ENCODE data around the gene CCDC81.

The CCDC81 gene

GRCh38 chr11:86440843-86441242 lies 66.2 kb downstream of the CCDC81 start:
- Histone ChIP-seq H3K4me3 (ENCODE audit: low read length) (no peak overlapping the region), H3K36me3 (ENCODE audit: insufficient read depth, low read length) (no peaks in the 10 kb centered on the region), H3K27me3 (ENCODE audit: insufficient read depth, low read length) (no peaks in the 10 kb centered on the region), H3K9ac (ENCODE audit: low read depth, low read length) (no peak overlapping the region), H3K4me1 (ENCODE audit: insufficient read depth, low read length) (no peaks in the 10 kb centered on the region), H3K27ac (ENCODE audit: low read depth, low read length) (no peak overlapping the region), H3K9me3 (ENCODE audit: insufficient read depth, low read depth, low read length) (no peaks in the 10 kb centered on the region)
- 98% methylated on average over 2 of the region's 2 CpGs for WGBS

GRCh38 chr11:86442420-86442819 lies 67.7 kb downstream of the CCDC81 start:
- H3K4me1 ChIP-seq (ENCODE audit: insufficient read depth, low read length) = no peaks in the 10 kb centered on the region
- WGBS = 88% methylated on average over 2 of the region's 2 CpGs
- no peaks in the 10 kb centered on the region for H3K9me3 ChIP-seq (ENCODE audit: insufficient read depth, low read depth, low read length)
- no peaks in the 10 kb centered on the region for H3K27me3 ChIP-seq (ENCODE audit: insufficient read depth, low read length)
- H3K9ac ChIP-seq (ENCODE audit: low read depth, low read length) = no peak overlapping the region
- no peaks in the 10 kb centered on the region for H3K36me3 ChIP-seq (ENCODE audit: insufficient read depth, low read length)
- H3K27ac ChIP-seq (ENCODE audit: low read depth, low read length) = no peak overlapping the region
- no peak overlapping the region for H3K4me3 ChIP-seq (ENCODE audit: low read length)

- 88% methylated on average over 5 of the region's 5 CpGs for WGBS
- Histone ChIP-seq H3K27me3 (ENCODE audit: insufficient read depth, low read length) (no peaks in the 10 kb centered on the region), H3K27ac (ENCODE audit: low read depth, low read length) (no peak overlapping the region), H3K4me1 (ENCODE audit: insufficient read depth, low read length) (no peaks in the 10 kb centered on the region), H3K4me3 (ENCODE audit: low read length) (no peak overlapping the region), H3K36me3 (ENCODE audit: insufficient read depth, low read length) (no peaks in the 10 kb centered on the region), H3K9ac (ENCODE audit: low read depth, low read length) (no peak overlapping the region), H3K9me3 (ENCODE audit: insufficient read depth, low read depth, low read length) (no peaks in the 10 kb centered on the region)
Observed at GRCh38 chr11:86442827-86443226, 68.1 kb downstream of the CCDC81 start.

DNA sequence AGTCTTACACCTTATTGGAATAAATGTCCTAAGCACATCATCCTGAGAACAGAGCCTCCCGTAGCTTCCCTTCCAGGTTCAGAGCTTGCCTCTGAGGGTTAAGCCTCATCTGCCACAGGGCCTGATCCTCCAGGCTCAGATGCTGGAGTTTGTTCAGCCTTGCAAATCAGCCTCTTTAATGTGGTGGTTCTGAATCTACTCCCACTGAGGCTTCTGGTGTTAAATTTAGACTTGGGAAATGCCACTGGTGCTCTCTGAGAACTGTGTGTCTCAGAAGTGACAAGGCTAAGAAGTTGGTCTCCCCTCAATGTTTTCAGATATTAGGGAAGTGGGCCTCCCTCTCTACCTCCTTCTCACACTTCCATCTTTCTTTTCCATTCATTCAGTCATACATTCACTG lies 68.7 kb downstream of the CCDC81 start:
- Histone ChIP-seq H3K9ac (ENCODE audit: low read depth, low read length) (no peak overlapping the region), H3K4me3 (ENCODE audit: low read length) (no peak overlapping the region), H3K4me1 (ENCODE audit: insufficient read depth, low read length) (no peaks in the 10 kb centered on the region), H3K27me3 (ENCODE audit: insufficient read depth, low read length) (no peaks in the 10 kb centered on the region), H3K9me3 (ENCODE audit: insufficient read depth, low read depth, low read length) (no peaks in the 10 kb centered on the region), H3K27ac (ENCODE audit: low read depth, low read length) (no peak overlapping the region), H3K36me3 (ENCODE audit: insufficient read depth, low read length) (no peaks in the 10 kb centered on the region)
- 0% methylated on average over 1 of the region's 1 CpG for WGBS

GRCh38 chr11:86444981-86445380 lies 70.3 kb downstream of the CCDC81 start:
- H3K4me1 ChIP-seq (ENCODE audit: insufficient read depth, low read length) = no peaks in the 10 kb centered on the region
- no peaks in the 10 kb centered on the region for H3K9me3 ChIP-seq (ENCODE audit: insufficient read depth, low read depth, low read length)
- 88% methylated on average over 1 of the region's 1 CpG for WGBS
- H3K4me3 ChIP-seq (ENCODE audit: low read length) = no peak overlapping the region
- H3K27ac ChIP-seq (ENCODE audit: low read depth, low read length) = no peak overlapping the region
- no peaks in the 10 kb centered on the region for H3K27me3 ChIP-seq (ENCODE audit: insufficient read depth, low read length)
- H3K9ac ChIP-seq (ENCODE audit: low read depth, low read length) = no peak overlapping the region
- H3K36me3 ChIP-seq (ENCODE audit: insufficient read depth, low read length) = no peaks in the 10 kb centered on the region

DNA sequence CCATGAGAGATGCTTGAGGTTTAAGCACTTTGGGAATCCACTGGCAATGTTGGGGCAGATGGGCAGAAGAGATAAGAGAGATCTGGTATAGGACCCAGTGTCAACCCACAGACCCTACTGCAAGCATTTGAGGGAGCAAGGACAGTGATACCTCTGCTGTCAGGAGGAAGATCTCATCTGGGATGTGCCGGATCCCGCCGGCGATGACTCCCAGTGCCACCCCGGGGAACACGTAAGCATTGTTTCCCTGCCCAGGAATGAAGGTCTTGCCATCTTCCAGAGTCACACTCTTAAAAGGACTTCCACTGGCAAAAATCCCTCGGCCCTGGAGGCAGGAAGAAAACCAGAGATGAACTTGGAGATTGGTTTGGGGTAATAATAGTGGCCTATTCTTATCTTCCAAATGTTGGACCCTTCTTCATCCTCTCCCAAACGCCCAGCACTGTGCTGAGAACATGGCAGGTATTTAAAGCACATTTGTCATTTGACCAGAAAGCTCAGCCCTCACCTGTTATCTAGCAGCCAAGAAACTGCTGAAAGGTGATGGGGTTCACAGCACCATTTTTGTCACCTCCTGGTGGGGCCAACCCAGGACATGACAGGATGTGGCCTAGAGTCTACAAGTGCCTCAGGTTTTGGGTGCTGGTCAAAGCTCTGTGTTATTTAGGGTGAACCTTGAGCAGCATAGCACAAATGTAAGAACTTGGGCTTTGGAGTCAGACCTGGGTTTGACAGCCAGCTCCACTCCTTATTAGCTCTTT lies 71.7 kb downstream of the CCDC81 start:
- Histone ChIP-seq H3K36me3 (ENCODE audit: insufficient read depth, low read length) (no peaks in the 10 kb centered on the region), H3K9ac (ENCODE audit: low read depth, low read length) (no peak overlapping the region), H3K27me3 (ENCODE audit: insufficient read depth, low read length) (no peaks in the 10 kb centered on the region), H3K27ac (ENCODE audit: low read depth, low read length) (no peak overlapping the region), H3K4me3 (ENCODE audit: low read length) (no peak overlapping the region), H3K9me3 (ENCODE audit: insufficient read depth, low read depth, low read length) (no peaks in the 10 kb centered on the region), H3K4me1 (ENCODE audit: insufficient read depth, low read length) (no peaks in the 10 kb centered on the region)
- 94% methylated on average over 8 of the region's 8 CpGs for WGBS

- H3K27me3 ChIP-seq (ENCODE audit: insufficient read depth, low read length) = no peaks in the 10 kb centered on the region
- no peak overlapping the region for H3K27ac ChIP-seq (ENCODE audit: low read depth, low read length)
- no peaks in the 10 kb centered on the region for H3K36me3 ChIP-seq (ENCODE audit: insufficient read depth, low read length)
- no peaks in the 10 kb centered on the region for H3K4me1 ChIP-seq (ENCODE audit: insufficient read depth, low read length)
- WGBS = 93% methylated on average over 11 of the region's 12 CpGs
- H3K9me3 ChIP-seq (ENCODE audit: insufficient read depth, low read depth, low read length) = no peaks in the 10 kb centered on the region
- no peak overlapping the region for H3K4me3 ChIP-seq (ENCODE audit: low read length)
- H3K9ac ChIP-seq (ENCODE audit: low read depth, low read length) = no peak overlapping the region
Observed at GRCh38 chr11:86446924-86447285, 72.2 kb downstream of the CCDC81 start.

DNA sequence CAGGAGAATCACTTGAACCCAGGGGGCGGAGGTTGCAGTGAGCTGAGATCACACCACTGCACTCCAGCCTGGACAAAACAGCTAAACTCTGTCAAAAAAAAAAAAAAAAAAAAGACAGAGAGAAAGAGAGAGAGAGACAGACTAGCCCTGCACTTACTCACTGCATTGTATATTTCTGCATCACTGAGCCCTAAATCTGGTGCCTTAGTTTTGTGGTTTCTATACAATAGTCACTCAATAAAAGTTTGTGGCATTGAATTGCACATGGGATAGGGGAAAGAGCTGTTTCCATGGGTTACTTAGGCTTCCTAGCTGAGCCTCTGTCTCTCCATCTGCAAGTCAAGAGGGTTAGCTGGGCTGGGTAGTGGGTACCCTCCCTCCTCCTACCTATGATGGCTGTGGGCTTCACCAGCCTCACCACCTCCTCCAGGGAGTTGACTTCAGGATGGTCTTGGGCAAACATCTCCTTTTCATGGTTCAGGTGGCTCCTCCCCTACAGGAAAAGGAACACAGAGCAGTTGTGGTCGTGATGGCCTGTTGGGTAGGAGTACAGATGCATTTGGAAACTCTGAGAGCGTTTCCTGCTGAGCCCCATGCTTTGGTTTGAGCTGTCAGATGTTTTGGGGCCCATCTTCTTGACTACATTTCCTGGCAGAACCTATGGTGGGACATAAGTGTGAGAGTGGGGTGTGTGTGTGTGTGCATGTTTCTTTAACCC lies 73.2 kb downstream of the CCDC81 start:
- Histone ChIP-seq H3K36me3 (ENCODE audit: insufficient read depth, low read length) (no peaks in the 10 kb centered on the region), H3K27ac (ENCODE audit: low read depth, low read length) (no peak overlapping the region), H3K27me3 (ENCODE audit: insufficient read depth, low read length) (no peaks in the 10 kb centered on the region), H3K4me3 (ENCODE audit: low read length) (no peak overlapping the region), H3K9me3 (ENCODE audit: insufficient read depth, low read depth, low read length) (no peaks in the 10 kb centered on the region), H3K9ac (ENCODE audit: low read depth, low read length) (no peak overlapping the region), H3K4me1 (ENCODE audit: insufficient read depth, low read length) (no peaks in the 10 kb centered on the region)
- 95% methylated on average over 3 of the region's 3 CpGs for WGBS

- 90% methylated on average over 5 of the region's 5 CpGs for WGBS
- H3K4me1 ChIP-seq (ENCODE audit: insufficient read depth, low read length) = no peaks in the 10 kb centered on the region
- no peak overlapping the region for H3K4me3 ChIP-seq (ENCODE audit: low read length)
- H3K9ac ChIP-seq (ENCODE audit: low read depth, low read length) = no peak overlapping the region
- H3K27ac ChIP-seq (ENCODE audit: low read depth, low read length) = no peak overlapping the region
- H3K27me3 ChIP-seq (ENCODE audit: insufficient read depth, low read length) = no peaks in the 10 kb centered on the region
- H3K9me3 ChIP-seq (ENCODE audit: insufficient read depth, low read depth, low read length) = no peaks in the 10 kb centered on the region
- H3K36me3 ChIP-seq (ENCODE audit: insufficient read depth, low read length) = no peaks in the 10 kb centered on the region
Observed at GRCh38 chr11:86449993-86450629, 75.4 kb downstream of the CCDC81 start.

DNA sequence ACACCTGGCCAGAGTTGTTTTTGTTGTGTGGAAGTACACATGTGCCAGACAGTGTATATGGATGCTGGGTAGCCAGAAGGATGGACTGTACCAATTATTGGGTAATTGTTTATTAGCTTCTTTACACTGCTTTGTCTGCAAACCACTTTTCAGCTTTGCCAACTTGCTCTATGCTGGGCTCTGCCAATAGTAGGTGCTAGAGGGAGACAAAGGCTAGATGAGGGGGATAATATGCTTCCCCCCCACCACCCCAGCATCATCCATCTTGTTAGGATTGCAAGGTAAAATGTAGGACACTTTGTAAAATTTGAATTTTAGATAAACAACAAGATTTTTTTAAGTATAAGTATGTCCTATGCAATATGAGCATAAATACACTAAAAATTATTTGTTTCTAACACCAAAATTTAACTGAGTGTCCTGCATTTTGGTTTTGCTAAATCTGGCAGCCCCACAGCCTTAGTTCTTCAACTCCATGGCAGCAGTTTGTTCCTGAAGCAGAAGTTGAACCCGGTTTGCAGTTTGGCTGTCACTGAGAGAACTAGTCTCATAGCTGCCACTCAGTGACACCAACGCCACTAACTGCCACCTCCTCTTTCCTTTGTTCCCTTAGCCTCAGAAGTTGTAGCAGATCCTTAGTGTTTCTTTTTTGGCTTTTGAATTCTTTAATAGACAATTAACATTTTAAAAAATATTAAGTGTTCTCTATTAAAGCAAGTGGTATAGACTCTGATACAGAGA lies 78.8 kb downstream of the CCDC81 start:
- 79% methylated on average over 2 of the region's 2 CpGs for WGBS
- no peaks in the 10 kb centered on the region for H3K4me1 ChIP-seq (ENCODE audit: insufficient read depth, low read length)

More for the DNA sequence above, 78.8 kb downstream of the CCDC81 start:
- no peaks in the 10 kb centered on the region for H3K9me3 ChIP-seq (ENCODE audit: insufficient read depth, low read depth, low read length)
- no peaks in the 10 kb centered on the region for H3K36me3 ChIP-seq (ENCODE audit: insufficient read depth, low read length)
- no peaks in the 10 kb centered on the region for H3K27me3 ChIP-seq (ENCODE audit: insufficient read depth, low read length)
- no peak overlapping the region for H3K4me3 ChIP-seq (ENCODE audit: low read length)
- H3K27ac ChIP-seq (ENCODE audit: low read depth, low read length) = no peak overlapping the region
- no peak overlapping the region for H3K9ac ChIP-seq (ENCODE audit: low read depth, low read length)

All from HUES64 (cell line).